DMS53 treated with DMSO at 0.1 percent for 48 hours (cell line): Measurements from ENCODE around the gene OMP.

ENCODE experiments used
- DNase-seq: peaks from one replicate; lab custom pipeline; 2025; ENCODE audit not compliant: unreplicated experiment; lab: John Stamatoyannopoulos, UW

The OMP gene

GRCh38 chr11:77102246-77103210 lies at the start of gene OMP:
OMP (plus strand) TSS chr11:77102840; CDS start chr11:77102840, 0 bp downstream.
- no peak for DNase-seq

- no peak for DNase-seq
Measured at GRCh38 chr11:77053217-77054015, 49.2 kb upstream of the OMP start.

- DNase-seq = no peak
Measured at GRCh38 chr11:77054084-77054483, 48.6 kb upstream of the OMP start.

GRCh38 chr11:77055101-77055561 lies 47.5 kb upstream of the OMP start:
- no peak for DNase-seq

- DNase-seq = no peak
Measured at GRCh38 chr11:77055913-77056312, 46.7 kb upstream of the OMP start.

GRCh38 chr11:77056814-77057402 lies 45.7 kb upstream of the OMP start:
- DNase-seq = no peak

- no peak for DNase-seq
Measured at GRCh38 chr11:77057938-77058474, 44.6 kb upstream of the OMP start.

GRCh38 chr11:77058900-77059299 lies 43.7 kb upstream of the OMP start:
- no peak for DNase-seq

- DNase-seq = no peak
Measured at GRCh38 chr11:77059806-77060205, 42.8 kb upstream of the OMP start.

GRCh38 chr11:77060234-77060633 lies 42.4 kb upstream of the OMP start:
- no peak for DNase-seq

GRCh38 chr11:77061258-77061657 lies 41.4 kb upstream of the OMP start:
- peak; percentile 92 for DNase-seq

- DNase-seq = peak; percentile 54
Measured at GRCh38 chr11:77062924-77063323, 39.7 kb upstream of the OMP start.

- DNase-seq = peak; percentile 70
Measured at GRCh38 chr11:77063407-77063806, 39.2 kb upstream of the OMP start.

- no peak for DNase-seq
Measured at GRCh38 chr11:77063861-77064260, 38.8 kb upstream of the OMP start.

- DNase-seq = no peak
Measured at GRCh38 chr11:77064648-77065217, 37.9 kb upstream of the OMP start.

- DNase-seq = no peak
Measured at GRCh38 chr11:77065878-77066228, 36.8 kb upstream of the OMP start.

- DNase-seq = peak; percentile 95
Measured at GRCh38 chr11:77066229-77067042, 36.2 kb upstream of the OMP start, which contains the start of gene CAPN5. CAPN5 (plus strand) TSS chr11:77066971; CDS start chr11:77084887, 17,916 bp downstream.

GRCh38 chr11:77067861-77068443 lies 34.7 kb upstream of the OMP start:
- DNase-seq = no peak
